G401 (cell line): ENCODE data around the gene GPHN. TPM values are rescaled to one million over a fixed set of nuclear protein-coding genes. Genes with fewer than 3 reads are reported as not detected.
A peak's percentile ranks its signal among the peaks of the same experiment; 100 is the strongest.
"Not testable (repeated sequence)": the region's sequence is repeated elsewhere in the genome, so short reads cannot be mapped to it uniquely, and the experiment has no call there.

Experiments used
- DNase-seq: peaks from one replicate; pipeline ENCODE4 v3.0.0-alpha.2; 2015; ENCODE audit warnings: low spot score
- in situ Hi-C: cut with HindIII; loops from 2 replicates; pipeline ENCODE4 v1.10.0; 2016; ENCODE audit warnings: low sequenced_read_pairs, mixed read lengths
- total RNA-seq: library from RNA; depleted of rRNA; stranded (reverse); fragments of >200 nt; shearing (Covaris generic); gene quantifications from 2 replicates; pipeline ENCODE4 v1.2.3, GENCODE V29; 2014

GPHN gene
- total RNA-seq, 1 experiment from 2014 or later: 19.8 TPM

- DNase-seq: no peak
- in situ Hi-C loops: no loop called here
These were observed 11.0 kb upstream of the GPHN start for GRCh38 chr14:66496911-66497310.

- DNase-seq: no peak
- in situ Hi-C loops: no loop called here
These were observed 9.6 kb upstream of the GPHN start for GRCh38 chr14:66498311-66498710.

GRCh38 chr14:66501592-66501991 lies 6.4 kb upstream of the GPHN start:
- DNase-seq: no peak

GRCh38 chr14:66502836-66503235 lies 5.1 kb upstream of the GPHN start:
- DNase-seq, in situ Hi-C loops: not testable (repeated sequence)

More at GRCh38 chr14:66501592-66501991, 6.4 kb upstream of the GPHN start:
- in situ Hi-C loops: no loop called here

- DNase-seq: no peak
- in situ Hi-C loops: no loop called here
These were observed 4.4 kb upstream of the GPHN start for GRCh38 chr14:66503532-66503931.

GRCh38 chr14:66507181-66507721 lies 696 bp upstream of the GPHN start:
- DNase-seq: peak; percentile 76
- in situ Hi-C loops: no loop called here

- in situ Hi-C loops: no loop called here
- no peak for DNase-seq
These were observed 549 bp downstream of the GPHN start for GRCh38 chr14:66508547-66508845.

GRCh38 chr14:66508846-66509621 lies 1.1 kb downstream of the GPHN start:
- DNase-seq: peak; percentile 64
- in situ Hi-C loops: no loop called here

GRCh38 chr14:66509874-66510273 lies 1.9 kb downstream of the GPHN start:
- DNase-seq: peak; percentile 25
- in situ Hi-C loops: no loop called here

GRCh38 chr14:66511849-66512248 lies 3.9 kb downstream of the GPHN start:
- in situ Hi-C loops: no loop called here
- no peak for DNase-seq

GRCh38 chr14:66514213-66514612 lies 6.3 kb downstream of the GPHN start:
- no peak for DNase-seq
- in situ Hi-C loops: no loop called here

GRCh38 chr14:66530526-66530925 lies 22.6 kb downstream of the GPHN start:
- in situ Hi-C loops: no loop called here
- no peak for DNase-seq

GRCh38 chr14:66539034-66539433 lies 31.1 kb downstream of the GPHN start:
- in situ Hi-C loops: no loop called here
- DNase-seq: no peak

GRCh38 chr14:66540038-66540437 lies 32.1 kb downstream of the GPHN start:
- in situ Hi-C loops: no loop called here
- DNase-seq: no peak

- in situ Hi-C loops: no loop called here
- DNase-seq: no peak
These were observed 33.7 kb downstream of the GPHN start for GRCh38 chr14:66541627-66542026.

- DNase-seq: no peak
- in situ Hi-C loops: no loop called here
These were observed 36.0 kb downstream of the GPHN start for GRCh38 chr14:66543996-66544395.

GRCh38 chr14:66545191-66545590 lies 37.2 kb downstream of the GPHN start:
- DNase-seq, in situ Hi-C loops: not testable (repeated sequence)

- in situ Hi-C loops: not testable (repeated sequence)
These were observed 37.8 kb downstream of the GPHN start for GRCh38 chr14:66545751-66546150.

GRCh38 chr14:66563731-66564130 lies 55.8 kb downstream of the GPHN start:
- no peak for DNase-seq
- in situ Hi-C loops: no loop called here

More at GRCh38 chr14:66545751-66546150, 37.8 kb downstream of the GPHN start:
- not testable (repeated sequence) for DNase-seq

- in situ Hi-C loops: no loop called here
- DNase-seq: no peak
These were observed 60.3 kb downstream of the GPHN start for GRCh38 chr14:66568220-66568619.

- DNase-seq: no peak
- in situ Hi-C loops: no loop called here
These were observed 64.9 kb downstream of the GPHN start for GRCh38 chr14:66572826-66573225.
